AG08396 (cell line): ENCODE data around the gene WDR86.

ENCODE experiments used
- DNase-seq: peaks from one replicate; pipeline ENCODE4 v3.0.0; 2012; ENCODE audit warnings: low spot score, mixed read lengths

The WDR86 gene

DNA sequence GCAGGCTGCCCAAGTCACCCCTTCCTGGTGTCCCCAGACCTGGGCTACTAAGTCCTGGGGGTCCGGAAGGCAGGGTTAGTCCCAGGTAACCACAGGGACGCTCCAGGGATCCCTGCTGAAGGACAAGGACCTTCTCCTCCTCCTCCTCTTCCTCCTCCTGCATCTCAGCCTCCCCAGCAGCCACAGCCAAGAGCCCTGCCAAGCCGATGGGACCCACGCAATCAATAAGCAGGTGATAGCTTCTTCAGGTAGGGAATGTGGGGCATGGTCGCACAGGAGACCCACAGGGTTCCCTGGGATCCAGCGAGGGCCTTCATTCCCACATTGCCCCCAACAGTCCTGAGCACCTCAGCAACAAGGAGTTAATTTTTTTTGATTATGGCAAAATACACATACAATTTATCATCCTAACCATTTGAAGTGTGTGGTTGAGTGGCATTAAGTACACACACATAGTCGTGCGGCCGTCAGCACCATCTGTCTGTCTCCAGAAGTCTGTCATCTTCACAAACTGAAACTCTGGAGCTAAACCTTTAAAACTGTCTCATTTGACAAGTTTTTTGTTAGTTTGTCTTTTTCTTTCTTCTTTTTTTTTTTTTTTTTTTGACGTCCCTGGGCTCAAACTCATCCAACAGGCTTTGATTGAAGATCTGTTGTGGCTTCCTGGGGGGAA lies 18.0 kb upstream of the WDR86 start:
- DNase-seq = no peak

DNA sequence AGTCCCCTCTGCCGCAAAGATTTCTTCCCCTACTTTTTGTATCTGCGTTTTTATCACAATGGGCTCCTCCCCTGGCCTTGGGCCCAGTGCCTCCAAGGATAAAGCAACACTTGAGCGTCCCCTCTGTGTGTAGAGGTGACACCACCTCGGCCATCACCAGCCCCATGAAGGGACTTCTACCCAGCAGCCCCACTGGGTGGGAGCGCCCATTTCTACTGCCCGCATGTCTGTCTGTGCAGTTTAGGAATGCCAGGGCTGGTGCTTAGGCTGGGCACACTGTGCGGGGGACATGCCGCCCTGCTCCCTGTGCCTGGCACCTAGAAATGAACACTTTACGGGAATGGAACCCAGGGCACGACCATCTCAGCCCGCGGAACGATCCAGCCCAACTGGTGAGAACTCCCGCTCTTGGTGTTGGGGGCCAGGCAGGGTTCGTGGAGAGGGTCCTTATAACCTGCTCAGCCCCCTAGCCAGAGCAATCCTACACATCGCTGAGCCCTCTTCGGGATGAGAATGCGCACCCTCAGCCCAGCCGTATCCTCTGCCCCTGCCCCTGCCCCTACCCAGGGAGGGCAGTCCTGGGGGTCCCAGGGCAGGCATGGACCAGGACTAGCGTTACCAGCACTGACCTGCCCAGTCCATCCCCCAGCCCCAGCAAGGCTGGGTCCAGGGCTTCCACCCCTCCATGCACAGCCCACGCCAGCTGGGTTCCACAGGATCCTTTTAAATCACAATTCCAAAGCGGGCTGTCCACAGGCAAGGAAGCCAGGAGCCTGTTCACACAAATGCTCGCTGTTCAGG lies 17.3 kb upstream of the WDR86 start:
- no peak for DNase-seq

DNA sequence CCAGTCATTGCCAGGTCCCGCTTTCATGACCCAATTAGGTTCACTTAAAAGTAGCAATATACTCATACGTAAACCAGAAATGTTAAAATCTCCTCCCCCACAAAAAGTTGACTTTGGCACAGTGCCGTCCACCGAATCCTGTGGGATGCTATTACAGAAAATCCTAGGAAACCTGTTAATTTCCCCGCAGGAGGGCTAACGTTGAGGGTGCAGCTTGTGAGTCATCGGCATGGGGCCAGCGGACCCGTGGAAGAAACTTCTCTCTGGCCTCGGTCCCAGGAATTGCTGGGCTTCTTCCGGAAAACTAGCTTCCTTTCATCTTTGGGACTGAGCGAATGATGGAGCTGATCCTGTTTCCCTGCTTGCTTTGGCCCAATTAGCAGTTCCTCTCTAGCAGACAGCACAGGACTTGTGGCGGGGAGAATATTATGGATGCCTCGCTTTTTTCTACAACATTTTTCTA lies 16.6 kb upstream of the WDR86 start:
- DNase-seq = peak; percentile 81

DNA sequence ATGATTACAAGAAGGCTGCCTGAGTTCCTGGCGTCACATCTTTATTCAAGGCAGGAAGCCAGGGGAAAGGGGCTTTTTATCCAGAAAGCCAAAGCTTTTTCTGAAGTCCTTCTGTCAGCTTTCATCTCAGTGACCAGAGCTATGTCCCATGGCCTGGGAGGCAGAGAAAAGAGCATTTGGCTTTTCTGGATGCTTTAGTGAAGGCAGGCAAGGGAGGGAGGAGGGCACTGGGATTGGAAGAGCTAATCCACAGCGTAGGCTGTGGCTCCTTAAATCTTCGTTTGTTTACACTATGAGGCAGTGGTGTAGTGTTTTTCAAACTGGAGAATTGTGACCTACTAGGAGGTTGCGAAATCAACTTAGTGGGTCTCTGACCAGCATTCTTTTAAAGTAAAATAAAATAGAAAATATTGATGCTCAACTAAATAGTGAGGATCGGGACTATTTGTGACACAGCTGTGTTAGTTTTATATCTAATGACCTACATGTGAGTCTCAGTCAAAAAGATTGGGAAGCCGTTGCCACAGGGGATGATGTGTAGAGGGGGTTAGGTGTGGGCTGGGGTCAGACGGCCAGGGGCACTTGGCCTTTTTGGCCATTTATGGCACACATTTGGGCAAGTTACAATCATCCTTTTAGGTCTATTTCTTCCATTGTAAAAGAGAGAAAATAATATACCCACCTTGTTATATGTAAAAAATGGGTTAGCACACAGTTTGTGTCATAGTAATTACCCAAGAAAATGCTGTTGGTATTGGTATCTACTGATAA lies 16.0 kb upstream of the WDR86 start:
- peak; percentile 71 for DNase-seq

DNA sequence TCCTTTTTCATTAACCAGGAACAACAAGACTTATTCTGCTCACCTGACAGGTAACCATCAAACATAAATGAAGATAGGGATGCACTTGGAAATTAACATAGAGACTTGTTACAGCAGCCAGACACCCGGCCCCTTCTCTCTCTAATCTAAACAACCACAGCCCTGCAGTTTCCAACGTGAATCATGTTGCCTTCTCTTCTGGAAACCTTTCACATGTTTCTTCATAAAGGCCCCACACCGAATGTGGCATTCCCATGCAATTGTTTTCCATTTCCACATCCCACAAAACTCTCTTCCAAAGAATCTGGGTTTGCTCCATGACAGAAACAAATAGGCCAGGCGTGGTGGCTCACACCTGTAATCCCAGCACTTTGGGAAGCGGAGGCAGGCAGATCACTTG lies 15.0 kb upstream of the WDR86 start:
- DNase-seq = no peak

DNA sequence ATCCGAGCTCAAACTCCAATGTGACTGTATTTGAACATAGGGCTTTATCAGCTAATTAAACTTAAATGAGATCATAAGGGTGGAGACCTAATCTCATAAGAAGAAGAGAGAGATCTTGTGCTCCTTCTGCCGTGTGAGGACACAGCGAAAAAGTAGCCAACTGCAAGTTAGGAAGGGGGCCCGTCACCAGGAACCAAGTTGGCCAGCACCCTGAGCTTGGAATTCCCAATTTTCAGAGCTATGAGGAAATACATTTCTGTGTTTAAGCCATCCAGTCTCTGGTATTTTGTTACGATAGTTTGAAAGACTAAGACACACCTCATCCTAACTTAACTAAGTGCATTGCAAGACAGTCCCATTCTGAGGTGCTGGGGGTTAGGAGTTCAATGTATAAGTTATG lies 14.1 kb upstream of the WDR86 start:
- no peak for DNase-seq

DNA sequence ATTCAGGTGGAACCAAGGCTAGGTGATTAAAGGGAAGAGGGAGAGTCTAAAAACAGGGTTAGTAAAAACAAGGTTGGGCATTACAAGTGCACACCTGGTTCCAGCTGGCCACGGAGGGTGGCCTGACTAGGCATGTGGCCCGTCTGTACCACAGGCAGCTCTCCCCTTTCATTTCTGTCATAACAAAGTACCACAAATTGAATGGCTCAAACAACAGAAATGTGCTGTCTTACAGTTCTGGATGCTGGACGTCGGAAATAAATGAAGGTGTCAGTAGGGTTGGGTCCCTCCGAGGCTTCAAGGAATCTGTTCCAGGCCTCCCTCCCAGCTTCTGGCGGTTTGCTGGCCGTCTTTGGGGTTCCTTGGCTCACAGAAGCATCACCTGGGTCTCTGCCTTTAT lies 13.4 kb upstream of the WDR86 start:
- no peak for DNase-seq

DNA sequence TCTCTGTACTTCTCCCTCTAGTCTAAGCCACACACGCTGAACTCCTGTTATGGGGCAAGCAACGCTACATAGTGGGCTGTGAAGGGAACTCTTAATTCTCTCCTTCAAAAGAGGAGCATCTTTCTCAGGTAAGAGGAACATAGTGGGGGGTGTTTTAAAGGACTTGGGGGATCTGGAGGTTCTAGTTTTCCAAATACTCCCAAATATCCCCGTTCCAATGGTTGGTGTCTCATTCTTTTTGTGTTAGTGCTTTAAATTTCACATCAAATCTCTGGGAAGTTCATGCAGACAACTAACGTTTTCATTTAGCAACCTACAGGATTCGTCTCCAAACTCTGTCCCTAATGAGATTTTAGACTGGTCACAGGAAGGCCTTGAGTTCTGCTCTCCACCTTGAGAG lies 12.4 kb upstream of the WDR86 start:
- DNase-seq = no peak

DNA sequence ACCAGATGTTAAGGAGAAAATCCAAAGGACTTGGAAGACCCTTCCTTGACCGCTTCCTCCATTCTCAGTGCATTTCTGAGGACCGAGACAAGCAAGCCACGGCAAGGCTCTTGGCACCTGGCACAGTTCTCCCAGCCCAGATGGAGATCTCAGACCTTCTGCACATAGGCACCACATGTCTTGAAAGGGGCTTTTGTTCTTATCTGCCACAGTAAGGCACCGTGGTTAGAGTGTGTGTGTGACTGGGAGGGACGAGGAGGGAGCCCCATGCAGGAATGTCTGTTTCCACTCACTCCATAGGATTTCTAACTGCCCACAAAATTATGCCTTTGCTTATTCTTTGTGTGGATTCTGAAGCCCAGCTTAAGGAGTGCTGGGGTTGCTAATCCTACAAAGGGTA lies 10.3 kb upstream of the WDR86 start:
- DNase-seq = no peak

DNA sequence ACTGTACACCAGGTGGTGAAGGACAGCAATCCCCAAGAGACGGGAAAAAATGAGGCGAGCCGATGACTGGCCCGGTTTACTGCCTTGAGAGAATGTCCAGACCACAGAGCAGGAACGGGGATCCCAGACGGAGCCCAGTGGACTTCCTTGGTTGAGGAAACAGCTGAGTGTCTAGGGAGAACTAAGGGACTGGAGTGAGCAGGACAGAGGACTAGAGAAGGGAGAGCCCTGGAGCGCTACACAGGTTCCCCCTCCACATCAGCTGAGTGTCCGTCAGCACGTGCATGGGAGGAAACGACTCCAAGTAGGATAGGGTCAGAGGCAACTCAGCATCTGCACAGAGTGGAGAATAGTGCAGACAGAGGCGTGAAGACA lies 7.1 kb upstream of the WDR86 start:
- DNase-seq = no peak

DNA sequence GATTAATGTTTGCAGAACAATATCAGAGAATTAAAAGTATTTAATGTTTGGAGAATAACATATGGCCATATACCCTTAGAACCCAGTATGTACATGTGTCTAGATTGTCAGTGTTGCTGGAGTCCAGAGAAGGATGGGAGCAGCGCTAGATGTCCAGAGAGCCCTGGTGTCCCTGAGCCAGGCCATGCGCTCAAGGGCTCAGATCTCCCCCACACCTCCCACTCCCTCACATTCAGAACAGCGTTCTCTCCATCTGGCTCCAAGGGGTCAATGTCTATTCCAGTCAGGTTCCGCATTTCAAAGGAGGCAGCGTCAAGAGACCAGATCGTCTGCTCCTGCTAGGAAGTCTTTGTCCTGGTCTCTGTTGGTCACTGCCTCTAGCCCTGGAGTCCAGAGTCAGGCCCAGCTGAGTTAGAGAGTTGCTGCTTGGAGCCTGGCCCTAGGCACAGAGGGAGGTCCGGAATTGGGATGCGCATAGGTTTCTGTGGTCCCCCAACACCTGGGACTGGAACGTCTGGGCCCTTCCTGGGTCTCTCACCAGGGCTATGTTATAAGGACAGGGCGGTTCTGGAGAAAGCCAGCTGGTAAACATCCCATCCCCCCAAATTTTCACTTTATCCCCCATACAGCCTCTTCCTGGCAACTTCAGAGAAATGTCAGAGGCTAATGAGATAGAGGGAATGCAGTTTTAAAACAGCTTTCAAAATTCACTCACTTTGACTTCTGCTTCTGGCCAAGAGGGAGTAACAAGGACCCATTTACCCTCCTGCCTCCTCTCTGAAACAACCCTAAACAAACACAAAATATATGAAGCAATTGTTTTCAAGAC lies 6.5 kb upstream of the WDR86 start:
- no peak for DNase-seq

DNA sequence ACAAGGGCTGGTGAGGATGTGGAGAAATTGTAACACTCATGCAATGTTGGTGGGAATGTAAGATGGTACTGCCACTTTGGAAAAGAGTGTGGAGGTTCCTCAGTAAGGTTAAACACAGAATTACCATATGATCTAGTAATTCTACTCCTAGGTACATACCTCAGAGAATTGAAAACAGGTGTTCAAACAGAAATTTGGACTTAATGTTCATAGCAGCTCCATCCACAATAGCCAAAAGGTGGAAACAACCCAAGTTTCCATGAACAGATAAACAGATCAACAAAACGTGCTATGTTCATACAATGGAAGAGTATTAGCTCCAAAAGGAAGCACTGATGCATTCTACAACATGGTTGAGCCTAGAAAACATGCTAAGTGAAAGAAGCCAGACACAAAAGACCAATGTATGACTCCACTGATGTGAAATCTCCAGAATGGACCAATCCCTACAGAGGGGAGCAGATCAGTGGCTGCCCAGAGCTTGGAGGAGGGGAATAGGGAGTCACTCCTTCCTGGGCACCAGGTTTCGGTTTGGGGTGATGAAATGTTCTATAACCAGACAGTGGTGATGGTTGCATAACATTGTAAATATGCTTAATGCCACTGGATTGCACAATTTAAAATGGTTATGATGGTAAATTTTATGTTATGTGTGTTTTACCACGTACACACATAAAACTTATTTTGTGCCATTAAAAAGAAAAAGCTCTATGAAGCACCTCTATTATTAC lies 5.7 kb upstream of the WDR86 start:
- DNase-seq = no peak

DNA sequence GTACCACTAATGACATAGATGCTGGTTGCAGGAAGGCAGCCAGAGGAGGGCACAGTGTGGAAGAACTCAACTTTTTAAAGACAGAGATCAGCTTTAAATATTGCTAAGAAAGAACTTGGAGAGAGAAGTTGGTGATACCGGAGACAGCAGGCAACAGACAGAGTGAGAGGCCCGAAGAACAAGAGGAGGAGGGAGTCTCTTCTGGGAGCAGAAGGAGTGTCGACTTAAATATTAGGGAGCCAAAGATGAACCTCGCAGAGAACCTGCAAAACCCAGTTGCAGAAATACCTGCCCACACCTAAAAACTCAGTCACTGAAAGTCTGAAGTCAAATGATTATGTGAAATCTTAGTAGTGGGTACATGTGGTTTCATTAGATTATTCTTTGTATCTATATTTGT lies 3.4 kb upstream of the WDR86 start:
- DNase-seq = no peak

DNA sequence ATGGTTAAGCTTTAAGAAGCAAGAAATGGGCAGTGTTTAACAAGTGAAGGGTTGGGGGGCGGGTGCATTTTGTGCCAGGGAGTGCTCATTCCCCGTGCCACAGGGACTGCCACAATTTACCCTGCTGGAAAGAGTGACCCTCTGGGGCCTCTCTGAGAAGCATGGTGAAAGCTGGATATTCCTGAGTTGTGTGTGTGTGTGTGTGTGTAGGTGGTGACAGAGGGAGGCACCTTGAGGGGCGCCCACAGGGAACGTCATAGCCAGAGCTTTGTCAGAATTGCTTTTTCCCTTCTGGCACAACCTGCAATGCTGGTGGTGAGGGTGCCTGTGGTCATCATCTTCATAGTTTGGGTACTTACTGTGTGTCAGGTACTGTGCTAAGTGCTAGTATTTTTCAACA lies 2.5 kb upstream of the WDR86 start:
- DNase-seq = no peak

DNA sequence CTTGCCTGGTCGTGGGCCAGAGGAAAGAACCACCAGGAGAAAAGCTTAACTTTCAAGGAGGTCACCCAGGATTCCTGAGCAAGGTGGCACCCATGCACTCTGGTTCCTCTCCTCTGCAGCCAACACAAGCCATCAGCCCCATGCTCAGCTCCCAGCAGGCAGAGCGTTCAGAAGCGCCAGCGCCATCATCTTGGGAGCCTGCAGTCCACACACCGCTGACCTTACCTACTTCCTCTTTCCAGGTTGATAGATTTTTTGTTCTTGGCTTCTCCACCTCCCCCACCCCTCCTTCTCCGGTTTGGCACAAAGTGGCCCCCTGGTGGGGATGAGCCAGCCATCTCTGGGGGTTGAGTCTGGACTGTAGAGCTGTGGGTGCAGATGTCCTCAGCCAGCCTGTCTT lies 1.7 kb upstream of the WDR86 start:
- no peak for DNase-seq

DNA sequence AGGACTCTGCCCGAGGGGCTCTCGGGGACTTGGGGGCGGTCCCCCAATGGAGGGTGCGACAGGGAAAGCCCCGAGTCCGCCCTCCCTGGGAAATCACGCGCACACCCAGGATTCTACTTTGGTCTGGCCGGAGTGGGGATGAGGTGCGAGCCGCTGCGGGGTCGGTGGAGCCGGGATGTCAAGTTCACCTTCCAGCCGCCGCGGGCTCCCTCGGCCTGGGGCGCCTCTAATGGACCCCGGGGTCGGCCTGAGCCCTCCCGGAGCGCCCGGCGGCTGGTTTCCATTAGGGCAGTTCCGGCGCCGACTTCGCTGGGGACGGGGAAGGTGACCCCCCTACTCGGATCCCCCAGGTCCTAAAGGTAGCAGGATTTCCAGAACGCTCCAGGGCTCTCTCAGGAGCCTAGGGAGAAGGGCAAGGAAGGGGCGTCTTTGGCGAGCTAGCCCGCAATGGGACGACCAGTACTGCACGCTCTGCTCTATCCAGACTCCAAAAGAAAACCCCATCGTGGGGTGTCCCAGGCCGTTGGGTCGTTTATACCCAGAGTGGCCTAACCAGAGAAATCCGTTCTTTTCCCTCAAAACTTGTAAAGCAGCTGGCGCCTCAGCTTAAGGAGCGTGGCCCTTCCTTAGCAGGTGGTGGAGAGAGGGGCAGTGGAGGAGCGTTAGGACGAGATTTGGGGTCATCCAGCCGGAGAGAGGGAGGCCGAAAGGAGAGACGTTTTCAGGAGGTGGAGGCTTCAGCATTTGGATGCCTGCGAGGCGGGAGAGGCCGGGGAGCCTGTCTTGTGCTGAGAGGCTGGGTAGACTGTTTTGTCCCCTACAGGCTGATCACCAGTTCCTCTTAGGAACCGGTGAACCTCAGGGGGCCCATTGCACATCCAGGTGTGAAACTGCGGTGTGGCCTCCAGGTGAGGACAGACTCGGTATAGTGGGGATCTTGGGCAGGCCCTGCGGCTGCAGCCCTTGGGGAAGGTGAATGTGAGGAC lies 860 bp upstream of the WDR86 start:
- DNase-seq = no peak

DNA sequence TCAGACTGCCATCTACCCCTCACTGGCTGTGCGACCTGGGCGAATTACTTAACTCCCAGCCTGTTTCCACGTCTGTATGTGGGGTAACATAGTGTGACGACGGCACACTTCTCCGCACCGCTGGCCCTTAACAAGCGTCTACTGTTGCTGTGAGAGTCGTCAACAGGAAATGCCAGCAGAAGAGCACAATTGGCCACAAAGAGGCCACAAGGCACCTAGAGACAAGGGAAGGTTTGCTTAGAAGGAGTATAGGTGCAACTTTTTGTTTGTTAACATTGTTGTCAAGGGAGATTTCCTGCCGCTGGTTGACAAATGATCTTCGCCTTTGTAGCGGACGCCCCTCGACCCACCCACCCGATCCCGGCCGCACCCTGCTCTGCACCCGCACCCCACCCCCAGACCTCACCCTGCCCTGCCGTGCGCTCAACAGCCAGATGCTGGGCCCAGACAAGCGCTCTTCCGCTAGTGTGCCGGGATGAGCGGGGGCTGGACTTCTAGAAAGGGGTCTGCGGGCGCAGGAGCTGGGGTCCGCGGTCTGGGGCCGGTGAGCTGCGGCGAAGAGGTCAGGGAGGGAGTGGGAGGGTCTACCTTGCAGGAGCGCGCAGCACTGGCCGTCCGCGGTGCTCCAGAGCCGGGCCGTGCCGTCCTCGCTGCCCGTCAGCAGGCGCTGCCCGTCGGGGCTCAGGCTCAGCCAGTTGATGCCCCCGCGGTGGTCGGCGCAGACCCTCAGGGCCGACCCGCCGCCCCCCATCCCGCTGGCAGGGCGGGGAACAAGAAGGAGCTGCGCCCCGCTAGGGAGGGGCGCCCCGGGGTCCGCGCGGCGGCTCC lies 785 bp downstream of the WDR86 start:
- no peak for DNase-seq

DNA sequence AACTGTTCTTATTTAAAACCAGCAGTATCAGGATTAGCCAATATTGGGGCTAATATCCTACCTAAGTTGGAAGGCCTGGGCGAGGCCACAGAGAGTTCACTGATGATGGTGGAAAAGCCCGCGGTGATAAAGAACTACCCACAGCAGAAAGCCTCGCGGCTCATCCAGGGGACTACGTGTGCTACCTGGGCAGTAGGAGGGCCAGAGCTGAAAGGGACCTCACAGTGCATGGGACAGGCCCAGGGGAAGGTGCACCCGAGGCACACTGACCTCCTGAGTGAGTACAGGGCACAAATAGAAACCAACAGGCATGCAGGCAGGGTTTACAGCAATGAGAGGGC lies 1.4 kb downstream of the WDR86 start:
- no peak for DNase-seq

DNA sequence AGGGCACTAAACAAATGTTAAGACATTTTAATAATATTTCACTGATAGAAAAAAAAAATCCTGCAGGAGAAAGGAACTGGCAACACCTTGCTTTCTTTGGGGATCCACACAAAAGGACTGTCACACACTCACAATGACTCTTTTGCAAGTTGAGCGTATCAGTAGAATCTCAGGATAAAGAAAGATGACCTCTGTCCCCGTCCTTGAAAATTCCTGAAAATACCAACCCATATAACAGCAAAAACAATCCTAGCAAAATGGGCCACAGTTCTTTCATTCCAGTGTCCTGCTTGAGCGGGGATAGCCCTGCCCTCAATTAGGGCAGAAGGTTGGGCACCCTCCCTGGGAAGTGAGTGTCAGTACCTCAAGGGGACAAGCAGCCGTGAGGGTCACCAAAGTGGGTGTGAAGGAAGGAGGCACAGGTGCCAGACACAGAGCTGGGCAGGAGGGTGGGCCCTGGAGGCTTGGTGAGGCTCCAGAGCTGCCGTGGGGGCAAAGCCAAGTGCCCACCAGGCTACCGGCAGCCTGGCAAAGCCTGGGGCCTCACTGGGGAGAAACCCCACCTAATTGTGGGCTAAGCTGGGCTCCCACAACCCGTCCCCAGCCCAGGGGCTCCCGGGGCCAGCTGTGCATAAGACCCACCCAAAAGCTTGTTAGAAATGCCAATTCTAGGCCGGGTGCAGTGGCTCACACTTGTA lies 2.8 kb downstream of the WDR86 start:
- DNase-seq = no peak
